ENCODE results near the gene TGFB3. TPM values are rescaled to one million over a fixed set of nuclear protein-coding genes. Genes with fewer than 3 reads are reported as not detected.

TGFB3 gene
- total RNA-seq, 1 experiment from 2014 or later, result 1.7 TPM

DNA sequence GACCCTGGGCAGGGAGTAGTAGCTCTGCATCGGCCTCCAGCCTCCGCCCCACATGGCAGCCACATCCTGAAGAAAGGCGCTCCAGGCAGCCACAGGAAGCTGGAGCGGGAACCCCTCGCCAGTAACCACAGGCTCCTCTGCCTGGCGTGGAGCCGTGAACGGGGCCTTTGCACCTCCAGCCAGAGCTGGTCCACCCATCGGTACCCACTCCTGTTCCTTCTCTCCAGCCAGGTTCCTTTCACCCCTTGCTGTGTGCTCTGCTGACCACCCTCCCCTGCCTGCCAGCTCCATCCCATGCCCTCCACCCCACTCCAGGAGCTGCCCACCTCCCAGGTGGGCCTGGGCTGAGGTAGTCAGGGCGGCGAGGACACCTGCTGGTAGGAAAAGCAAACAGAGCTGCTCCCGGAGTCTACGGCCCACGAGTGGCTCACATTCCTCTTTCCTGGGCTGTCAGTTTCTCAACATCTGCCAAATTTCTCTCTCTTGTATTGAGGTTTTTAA is 2.7 kb downstream of the TGFB3 start (continued):
- no peak for TF ChIP-seq ZNF416 (CRISPR knock-in tag; IDR thresholded peaks at IDR 0.05)
- no peak for TF ChIP-seq ZNF138 (CRISPR knock-in tag; conservative IDR thresholded peaks at IDR 0.05)

DNA sequence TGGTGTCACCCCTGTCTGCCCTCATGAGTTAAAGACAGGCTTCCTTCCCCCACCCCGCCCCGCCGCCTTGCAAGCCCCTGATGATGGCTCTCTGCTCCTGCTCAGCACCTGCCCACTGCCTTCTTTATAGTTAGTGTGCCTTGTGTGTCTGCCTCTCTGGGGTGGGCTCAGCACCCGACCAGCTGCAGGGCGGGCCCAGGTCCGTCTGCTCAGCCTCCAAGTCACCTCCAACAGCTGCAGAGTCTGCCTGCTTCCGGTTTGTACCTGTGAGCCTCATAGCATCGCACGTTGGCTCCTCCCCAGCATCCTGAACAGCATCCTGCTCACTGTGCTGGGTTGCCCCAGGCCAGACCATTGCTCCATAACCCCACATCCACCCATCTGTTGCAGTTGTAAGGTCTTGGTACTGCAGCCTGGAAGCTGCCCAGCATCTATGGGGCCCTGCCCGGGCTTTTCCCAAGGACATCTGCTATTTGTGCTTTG is 3.5 kb downstream of the TGFB3 start:
- H3K4me3 Mint-ChIP-seq, result no peak overlapping the region
- H3K27me3 Mint-ChIP-seq (ENCODE audit: low read depth), result peaks cover 18% of the 10 kb centered on the region
- DNase-seq (ENCODE audit: low spot score) (no peak), ATAC-seq (no peak)
- H3K9me3 Mint-ChIP-seq, result no peaks in the 10 kb centered on the region
- ChIA-PET CTCF (interaction anchor here (0.7 to 10.6 kb wide), 16 partner anchors 9 to 409 kb away, joined by 3 to 307 read pairs (median 6); no protein-coding TSS in a partner anchor), POLR2A (no interaction called here)
- peaks cover 46% of the 10 kb centered on the region for H3K4me1 Mint-ChIP-seq
- H3K27ac Mint-ChIP-seq, result peak overlapping the region; percentile 64; the same call in 1 of the 2 replicates
- TF ChIP-seq EMX1 (CRISPR knock-in tag; IDR thresholded peaks at IDR 0.05) (no peak), TEAD4 (CRISPR knock-in tag; IDR thresholded peaks at IDR 0.05) (no peak), ZNF396 (CRISPR knock-in tag; IDR thresholded peaks at IDR 0.05; ENCODE audit: borderline replicate concordance) (no peak), ETV6 (CRISPR knock-in tag; IDR thresholded peaks at IDR 0.05) (no peak), TP53 (CRISPR knock-in tag; IDR thresholded peaks at IDR 0.05) (no peak), ZNF512 (CRISPR knock-in tag; IDR thresholded peaks at IDR 0.05; ENCODE audit: borderline replicate concordance) (no peak), USF2 (CRISPR knock-in tag; IDR thresholded peaks at IDR 0.05) (no peak)
- TF ChIP-seq, protein P1, sequence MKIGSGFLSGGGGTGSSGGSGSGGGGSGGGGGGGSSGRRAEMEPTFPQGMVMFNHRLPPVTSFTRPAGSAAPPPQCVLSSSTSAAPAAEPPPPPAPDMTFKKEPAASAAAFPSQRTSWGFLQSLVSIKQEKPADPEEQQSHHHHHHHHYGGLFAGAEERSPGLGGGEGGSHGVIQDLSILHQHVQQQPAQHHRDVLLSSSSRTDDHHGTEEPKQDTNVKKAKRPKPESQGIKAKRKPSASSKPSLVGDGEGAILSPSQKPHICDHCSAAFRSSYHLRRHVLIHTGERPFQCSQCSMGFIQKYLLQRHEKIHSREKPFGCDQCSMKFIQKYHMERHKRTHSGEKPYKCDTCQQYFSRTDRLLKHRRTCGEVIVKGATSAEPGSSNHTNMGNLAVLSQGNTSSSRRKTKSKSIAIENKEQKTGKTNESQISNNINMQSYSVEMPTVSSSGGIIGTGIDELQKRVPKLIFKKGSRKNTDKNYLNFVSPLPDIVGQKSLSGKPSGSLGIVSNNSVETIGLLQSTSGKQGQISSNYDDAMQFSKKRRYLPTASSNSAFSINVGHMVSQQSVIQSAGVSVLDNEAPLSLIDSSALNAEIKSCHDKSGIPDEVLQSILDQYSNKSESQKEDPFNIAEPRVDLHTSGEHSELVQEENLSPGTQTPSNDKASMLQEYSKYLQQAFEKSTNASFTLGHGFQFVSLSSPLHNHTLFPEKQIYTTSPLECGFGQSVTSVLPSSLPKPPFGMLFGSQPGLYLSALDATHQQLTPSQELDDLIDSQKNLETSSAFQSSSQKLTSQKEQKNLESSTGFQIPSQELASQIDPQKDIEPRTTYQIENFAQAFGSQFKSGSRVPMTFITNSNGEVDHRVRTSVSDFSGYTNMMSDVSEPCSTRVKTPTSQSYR (CRISPR knock-in tag; IDR thresholded peaks at IDR 0.05), result no peak
- TF ChIP-seq, protein P2, sequence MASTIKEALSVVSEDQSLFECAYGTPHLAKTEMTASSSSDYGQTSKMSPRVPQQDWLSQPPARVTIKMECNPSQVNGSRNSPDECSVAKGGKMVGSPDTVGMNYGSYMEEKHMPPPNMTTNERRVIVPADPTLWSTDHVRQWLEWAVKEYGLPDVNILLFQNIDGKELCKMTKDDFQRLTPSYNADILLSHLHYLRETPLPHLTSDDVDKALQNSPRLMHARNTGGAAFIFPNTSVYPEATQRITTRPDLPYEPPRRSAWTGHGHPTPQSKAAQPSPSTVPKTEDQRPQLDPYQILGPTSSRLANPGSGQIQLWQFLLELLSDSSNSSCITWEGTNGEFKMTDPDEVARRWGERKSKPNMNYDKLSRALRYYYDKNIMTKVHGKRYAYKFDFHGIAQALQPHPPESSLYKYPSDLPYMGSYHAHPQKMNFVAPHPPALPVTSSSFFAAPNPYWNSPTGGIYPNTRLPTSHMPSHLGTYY (CRISPR knock-in tag; IDR thresholded peaks at IDR 0.05), result no peak
- TF ChIP-seq, protein P3, sequence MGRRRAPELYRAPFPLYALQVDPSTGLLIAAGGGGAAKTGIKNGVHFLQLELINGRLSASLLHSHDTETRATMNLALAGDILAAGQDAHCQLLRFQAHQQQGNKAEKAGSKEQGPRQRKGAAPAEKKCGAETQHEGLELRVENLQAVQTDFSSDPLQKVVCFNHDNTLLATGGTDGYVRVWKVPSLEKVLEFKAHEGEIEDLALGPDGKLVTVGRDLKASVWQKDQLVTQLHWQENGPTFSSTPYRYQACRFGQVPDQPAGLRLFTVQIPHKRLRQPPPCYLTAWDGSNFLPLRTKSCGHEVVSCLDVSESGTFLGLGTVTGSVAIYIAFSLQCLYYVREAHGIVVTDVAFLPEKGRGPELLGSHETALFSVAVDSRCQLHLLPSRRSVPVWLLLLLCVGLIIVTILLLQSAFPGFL (CRISPR knock-in tag; IDR thresholded peaks at IDR 0.05; ENCODE audit: borderline replicate concordance), result no peak
- TF ChIP-seq, protein P4, sequence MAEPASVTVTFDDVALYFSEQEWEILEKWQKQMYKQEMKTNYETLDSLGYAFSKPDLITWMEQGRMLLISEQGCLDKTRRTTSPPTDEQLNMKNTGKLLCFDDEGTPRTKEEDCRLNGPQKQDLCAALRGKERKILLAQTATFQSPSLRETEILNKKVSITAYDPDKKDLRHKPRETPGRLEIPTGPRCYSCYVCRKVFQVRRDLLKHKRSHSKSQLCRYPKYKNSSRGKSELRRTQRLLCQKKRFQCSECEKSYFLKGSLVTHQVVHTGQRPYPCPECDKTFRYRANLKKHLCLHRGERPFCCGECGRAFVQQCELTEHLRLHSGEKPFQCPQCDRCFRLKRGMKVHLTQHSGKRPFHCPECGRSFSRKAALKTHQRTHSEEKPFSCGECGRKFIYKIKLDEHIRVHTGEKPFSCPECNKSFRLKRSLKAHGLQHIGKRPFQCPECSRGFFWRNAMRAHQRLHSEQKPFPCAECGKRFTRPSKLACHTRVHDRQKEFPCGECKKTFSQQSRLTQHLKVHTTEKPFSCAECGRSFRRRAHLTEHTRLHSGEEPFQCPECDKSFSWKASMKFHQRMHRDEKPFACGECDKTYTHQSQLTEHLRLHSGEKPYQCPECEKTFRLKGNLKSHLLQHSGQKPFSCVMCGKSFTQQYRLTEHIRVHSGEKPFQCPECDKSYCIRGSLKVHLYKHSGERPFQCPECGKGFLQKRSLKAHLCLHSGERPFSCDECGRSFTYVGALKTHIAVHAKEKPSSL (CRISPR knock-in tag; conservative IDR thresholded peaks at IDR 0.05), result no peak
- H3K36me3 Mint-ChIP-seq, result no peaks in the 10 kb centered on the region

Measured in WTC11 (cell line).